Measurements from ENCODE around the gene MPND.

MPND gene

DNA sequence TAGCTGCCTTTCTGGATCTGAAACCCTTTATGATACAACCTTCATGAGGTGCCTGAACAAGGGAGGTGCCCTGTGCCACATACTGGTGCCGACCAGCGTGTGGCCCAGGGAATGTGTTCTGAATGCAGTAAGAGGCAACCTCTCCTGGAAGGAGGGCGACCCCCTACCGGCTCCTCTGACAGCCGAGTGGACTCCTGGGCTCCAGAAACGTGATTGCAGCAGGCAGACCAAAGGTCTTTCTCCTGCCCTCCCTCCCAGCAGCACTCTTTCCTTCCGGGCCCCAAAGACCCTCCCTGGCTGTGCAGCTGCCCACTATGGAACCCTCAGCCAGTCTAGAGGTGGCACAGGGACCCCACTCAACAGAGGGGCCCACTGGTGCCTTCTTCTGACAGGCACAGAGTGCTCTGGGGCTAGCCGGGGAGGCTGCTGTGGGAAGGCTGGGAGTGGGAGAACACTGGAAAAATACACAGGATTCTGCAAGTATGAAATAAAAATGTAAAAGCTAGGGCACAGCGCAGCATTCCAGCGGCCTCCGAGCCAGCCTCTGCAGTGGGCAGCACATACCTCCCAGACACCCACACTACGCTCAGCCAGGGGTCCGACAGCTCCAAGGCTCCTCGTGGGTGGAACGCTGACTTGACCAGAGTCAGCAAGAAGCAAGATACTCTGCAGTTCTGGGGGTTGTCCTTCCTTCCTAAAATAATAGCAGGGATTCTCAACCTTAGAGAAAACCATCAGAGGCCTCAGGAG lies 42.1 kb downstream of the MPND start:
- no peak for DNase-seq

DNA sequence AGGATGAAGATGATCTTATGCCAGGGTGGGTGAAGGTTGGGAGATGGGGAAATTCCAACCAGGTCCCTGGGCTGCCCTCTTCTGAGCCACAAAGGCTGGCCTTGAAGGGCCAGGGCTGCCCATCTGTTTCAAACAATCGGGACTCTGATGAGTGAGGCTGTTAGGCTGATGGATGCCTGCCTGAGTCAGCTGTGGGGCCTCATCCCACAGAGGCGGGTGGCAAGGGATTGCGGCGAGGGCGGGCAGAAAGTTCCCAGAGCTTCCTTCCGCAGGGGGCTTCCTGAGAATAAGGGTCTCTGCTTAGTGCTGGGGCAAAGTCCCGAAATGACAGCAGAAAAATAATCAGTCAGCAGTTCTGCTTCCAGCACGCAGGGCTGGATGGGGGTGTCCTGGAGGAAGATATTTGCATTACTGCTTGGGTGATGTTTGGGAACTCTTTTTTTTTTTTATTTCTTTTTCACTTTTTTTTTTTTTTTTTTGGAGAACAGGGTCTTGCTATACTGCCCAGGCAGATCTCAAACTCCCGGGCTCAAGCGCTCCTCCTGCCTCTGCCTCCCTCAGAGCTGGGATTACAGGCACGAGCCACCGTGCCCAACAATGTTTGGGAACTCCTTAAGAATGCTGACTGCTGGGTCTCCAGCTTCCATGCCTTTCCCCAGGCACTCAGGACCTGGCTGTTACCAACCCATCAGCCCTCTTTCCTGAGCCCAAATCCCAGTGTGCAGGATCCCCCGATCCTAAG lies 42.9 kb downstream of the MPND start:
- DNase-seq = no peak

DNA sequence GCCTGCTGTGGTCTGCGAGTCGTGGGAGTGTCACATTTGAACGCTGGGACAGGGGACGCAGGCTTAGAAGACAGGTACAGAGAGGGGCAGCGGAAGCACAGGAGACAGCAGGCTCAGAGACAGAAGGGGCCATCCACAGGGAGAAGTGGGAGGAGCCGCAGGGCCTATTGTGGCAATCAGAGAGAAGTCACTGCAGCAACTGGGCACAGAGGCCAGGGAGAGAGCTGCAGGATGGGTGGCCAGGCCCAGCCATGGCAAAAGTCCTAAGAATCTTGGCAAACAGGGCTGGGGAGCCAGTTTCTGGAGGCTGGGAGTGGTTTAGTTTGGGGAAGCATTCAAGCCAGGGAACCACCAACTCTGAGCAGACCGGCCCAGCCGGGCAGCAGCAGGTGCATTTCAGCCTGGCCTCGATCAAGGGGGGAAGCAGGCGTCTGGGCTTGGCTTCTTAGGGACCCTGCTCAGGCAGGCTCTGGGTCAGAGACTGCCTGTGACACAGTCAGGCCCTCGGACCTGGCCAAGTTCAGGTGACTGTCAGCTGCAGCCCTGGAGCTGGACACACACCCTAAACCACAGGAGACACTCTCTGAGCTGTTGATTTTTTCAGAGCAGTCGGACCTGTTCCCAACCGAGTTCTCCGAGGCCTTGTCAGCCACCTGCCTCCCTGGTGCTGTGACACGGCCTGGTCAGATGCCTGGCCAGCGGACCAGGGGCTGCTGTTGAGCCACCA lies 45.1 kb downstream of the MPND start:
- DNase-seq = no peak

DNA sequence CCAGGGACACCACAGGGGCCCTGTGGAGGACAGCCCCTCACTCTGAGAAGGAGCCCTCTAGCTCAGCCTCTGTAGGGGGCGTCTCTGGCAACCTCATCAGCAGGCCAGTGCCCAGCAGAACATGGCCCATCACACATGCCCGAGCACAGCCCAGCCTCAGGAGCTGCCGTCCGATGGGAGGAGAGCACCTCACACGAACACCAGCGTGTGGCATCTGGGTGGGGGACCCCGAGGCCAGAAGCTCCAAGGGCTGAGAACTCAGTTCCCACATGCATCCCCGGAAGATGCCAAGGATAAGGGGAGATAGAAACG lies 45.7 kb downstream of the MPND start:
- no peak for DNase-seq

DNA sequence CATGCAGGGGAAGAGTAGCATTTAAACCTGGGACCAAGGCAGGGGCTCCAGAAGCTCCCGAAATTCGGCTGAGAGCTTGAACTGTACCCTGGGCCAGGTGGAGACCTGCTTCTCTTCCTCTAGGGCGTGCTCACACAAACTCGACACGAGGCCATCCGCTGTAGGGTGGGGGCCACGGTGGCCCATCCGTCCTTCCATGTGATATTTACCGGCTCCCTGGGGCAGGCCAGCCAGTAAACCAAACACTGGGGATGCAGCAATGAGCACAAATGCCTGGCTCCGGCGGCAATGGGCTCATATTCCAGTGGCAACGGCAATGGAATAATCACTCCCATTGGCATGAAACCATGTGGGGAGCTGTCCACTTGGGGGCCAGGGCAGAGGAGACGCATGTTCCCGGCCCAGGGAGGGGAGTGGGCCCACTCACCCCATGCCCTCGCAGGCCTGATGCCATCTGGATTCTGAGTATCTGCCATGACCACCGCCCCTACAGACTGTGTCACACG lies 46.2 kb downstream of the MPND start:
- no peak for DNase-seq

DNA sequence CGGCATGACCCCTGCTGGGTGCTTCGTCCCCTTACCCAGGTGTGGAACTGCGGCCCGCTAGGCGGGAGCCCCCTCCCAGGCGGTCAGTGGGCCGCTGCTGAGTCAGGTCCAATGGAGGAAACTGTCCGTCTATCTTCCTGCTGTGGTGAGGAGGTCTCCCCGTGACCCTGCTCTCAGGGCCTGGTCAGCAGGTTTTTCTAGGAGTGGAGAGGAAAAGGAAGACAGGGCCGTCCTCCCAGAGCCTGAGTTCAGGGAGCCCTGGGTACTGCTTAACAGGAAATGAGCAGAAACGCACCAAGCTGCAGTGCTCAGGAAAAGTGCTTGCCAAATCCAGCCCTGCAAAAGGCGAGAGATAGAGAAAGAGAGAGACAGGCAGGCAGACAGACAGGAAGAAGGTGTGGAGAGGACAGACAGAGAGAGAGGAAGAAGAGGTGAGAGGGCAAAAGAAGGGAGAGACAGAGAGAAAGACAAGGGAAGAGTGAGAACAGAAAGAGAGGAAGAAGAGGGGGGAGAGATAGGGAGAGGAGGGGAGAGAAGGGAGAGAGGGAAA lies 46.7 kb downstream of the MPND start:
- no peak for DNase-seq

DNA sequence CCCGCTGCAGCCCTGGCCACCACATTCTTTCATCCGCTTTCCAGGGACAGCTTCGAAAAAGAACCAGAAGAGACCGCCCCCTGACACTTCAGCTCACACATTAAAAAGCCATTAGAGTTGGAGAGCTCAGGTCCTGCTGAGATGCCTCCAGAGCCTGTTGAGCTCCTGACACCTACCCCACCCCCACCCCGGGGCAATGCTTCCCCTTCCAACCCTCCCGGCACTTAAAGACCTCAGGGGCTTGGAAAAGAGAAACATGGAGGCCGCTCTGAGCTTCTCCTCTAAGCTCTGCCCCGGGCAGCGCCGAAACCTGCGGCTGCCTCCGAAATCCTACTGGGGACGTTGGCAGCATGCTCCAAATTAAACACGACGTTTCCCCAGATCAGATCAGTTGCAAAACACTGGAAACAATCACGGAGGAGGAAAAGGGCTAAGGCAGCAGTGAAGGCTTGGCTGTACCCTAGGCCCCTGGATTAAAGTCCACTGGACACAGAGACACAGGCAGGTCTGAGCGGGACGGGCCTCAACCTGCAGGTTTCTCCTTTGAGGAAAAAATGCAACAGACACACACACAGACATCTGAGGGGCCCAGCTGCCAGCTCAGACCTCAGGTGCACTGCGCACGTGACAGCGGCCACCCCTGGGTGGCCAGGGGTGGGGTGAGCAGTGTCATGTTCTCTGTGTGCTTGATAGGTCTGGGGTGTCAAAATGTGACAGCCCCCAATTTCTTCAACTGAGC lies 47.4 kb downstream of the MPND start:
- no peak for DNase-seq

DNA sequence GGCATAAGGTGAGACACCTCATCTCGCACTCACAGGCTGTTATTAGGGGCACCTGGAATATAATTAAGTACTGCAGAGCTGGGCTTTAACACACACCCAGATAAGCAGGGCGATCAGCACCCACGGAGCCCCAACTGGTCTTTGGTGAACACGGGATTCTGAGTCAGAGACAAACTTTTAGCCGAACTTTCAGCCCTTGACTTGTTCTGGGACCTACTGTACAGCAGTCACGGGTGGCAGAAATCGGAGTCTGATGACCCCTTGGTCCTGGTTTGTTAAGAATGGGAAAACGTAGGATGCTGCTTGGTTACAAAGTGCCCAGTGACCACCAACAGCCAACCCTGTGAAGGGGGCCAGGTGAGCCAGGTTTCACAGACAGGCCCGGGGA lies 47.9 kb downstream of the MPND start:
- DNase-seq = no peak

DNA sequence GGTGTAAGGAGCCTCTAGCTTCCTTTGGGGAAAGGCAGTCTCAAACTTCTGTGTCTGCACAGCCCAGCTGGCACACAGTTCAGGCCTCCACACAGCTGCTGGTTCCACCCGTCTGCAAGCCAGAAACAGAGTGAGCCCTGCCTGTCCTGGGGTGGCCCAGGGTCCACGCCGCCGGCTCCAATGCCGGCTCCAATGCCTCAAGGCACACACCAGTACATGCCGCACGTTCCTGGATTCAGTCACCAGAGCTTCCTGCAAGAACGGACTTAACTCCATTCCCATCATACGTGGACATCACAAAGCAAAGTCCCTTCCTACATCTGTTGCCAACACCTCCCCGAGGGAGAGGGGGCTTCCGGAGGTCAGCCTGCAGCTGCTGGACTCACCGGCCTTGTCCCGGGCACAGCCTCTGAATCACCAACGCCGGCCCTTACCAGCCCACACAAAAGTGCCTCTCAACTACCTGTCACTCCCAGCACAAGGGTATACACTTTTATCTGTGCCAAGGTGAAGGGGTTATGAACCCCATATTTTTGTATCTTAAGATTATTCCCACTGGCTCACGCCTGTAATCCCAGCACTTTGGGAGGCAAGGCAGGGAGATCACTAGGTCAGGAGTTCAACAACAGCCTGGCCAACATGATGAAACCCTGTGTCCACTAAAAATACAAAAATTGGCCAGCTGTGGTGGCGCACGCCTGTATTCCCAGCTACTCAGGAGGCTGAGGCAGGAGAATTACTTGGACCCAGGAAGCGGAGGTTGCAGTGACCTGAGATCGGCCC lies 48.5 kb downstream of the MPND start:
- DNase-seq = no peak

DNA sequence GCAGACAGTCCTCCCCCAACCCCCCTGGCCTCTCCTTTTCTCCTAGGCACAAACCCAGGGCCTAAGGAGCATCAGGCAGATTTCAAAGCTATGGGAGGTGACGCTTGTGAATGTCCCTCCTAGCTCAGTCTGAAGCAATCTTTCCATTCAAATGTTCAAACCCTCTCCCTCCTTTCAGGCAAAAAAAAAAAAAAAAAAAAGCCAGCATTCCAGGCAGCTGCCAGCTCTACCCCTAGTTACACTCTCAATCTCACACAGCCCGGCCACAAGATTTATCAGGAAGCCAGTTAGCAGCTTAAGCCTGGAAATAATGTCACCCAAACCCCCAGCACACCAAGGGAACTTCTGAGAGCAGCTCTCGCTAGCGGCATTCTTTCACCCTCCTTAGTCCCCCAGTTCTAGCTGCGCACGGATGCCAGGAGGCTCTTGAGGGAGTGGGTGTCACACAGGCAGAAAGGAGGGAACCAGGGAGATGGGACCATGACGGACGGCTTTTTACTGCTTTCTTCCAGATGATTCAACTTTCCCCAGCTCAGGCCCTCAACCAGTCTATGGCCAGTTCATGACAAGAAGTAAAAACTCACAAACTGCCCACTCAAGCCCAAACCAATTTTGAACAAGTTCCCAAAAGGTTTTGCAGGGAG lies 50.7 kb downstream of the MPND start:
- no peak for DNase-seq

DNA sequence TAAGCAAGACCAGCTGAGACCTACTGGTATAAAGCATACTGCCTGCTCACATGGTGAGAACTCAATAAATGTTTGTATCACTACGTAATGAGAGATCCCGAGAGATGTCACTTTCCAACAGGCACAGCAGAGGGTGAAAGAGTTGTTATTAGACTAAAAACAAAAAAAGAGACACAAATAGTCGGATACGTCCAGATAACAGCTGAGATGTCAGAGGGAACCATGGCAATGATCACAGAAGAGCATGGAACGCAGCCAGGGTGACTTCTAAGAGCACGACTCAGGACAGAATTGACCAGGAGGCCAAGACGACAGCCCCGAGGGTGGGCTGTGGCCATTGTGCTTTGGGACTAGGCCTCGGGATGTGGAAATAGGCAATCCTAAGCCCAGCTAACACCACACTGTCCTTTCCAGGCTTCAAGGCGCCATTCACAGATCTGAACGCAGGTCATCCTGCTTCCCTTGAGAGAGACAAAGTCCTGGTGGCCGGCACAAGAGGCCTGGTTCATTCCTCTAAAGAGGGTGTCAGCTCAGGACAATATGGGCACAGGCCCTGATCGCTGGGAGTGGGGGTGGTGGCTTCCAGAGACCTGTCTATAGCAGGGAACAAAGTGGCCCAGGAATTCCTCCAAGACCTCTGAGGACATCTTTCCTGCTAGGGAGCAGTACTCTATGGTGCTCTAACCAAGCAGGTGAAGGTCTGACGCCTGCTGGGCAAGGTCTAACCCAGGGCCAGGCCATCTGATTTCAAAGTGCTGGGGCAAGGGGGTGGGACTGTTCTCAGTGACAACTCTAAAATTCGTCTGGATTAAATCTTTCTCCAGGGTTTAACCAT lies 53.8 kb downstream of the MPND start:
- DNase-seq = no peak

DNA sequence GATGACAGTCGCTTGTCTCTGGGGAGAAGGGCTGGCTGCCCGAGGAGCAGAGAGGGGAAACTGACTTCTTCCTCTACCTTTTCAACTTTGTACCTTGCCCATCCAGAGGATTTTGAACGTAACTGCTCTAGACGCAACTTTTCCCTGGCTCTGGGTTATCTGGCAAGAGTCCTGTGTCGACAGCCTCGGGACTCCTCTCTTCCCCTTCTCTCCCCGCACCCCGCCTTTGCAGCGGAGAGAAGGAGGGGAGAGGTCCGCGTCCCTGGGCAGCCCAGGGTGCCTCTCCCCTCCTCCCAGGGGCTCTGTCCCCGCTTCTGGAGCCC lies 56.4 kb downstream of the MPND start:
- no peak for DNase-seq

DNA sequence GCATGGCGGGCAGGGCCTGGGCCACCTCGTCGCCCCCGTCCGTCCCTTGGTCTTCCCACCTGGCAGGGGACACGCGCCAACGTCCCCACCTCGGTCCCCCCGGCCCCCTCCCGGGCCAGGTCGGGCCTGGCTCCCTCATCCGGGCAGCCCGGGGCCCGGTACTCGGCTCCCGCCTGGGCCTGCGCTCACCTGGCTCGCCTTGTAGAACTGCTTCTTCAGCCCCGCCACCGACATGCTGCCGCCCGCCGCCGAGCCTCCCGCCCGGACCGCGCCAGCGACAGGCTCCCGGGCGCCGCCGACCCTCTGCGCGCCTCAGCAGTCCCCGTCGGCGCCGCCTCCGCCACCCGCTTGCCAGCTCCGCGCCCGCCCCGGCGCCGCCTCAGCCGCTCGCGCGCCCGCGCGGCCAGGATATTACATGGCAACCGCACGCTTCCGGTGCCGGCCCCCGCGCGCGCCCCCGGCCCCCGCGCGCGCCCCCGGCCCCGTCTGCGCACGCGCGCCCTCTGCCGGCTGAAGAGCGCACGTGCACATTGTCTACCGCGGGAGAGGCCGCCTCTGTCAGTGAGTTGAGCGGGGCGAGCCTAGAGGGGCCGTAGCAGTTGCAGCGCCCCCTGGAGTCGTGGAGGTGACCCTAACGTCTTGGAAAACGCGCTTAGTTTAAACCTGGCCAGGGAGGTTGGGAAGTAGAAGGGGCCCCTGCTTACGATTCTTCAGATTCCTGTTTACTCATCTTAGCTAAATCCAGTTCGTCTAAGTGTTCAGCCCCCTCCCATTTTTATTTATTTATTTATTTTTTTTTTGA lies 57.0 kb downstream of the MPND start, which contains the start of gene SH3GL1:
TSS of gene SH3GL1 (minus strand) at position 413 of the 802 bp plus-strand sequence. CDS start at position 234, 179 bp downstream.
- peak; percentile 71 for DNase-seq

DNA sequence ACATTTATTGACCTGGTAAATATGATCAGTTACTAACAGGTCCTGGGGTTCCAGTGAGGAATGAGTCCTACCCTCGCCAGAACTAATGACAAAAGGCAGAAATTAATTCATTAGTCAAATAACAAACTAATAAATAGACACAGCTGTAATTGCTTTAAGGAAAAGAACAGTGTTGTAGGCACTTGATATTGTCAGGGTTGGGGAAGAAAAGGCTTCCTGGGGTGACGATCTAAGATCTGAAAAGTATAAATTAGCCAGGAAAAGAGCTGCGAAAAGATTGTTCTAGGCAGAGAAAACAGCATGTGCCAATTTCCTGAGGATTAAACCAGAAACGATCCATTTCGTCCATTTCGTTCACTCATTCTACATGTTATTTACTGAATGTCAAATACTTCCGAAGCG lies 58.4 kb downstream of the MPND start:
- no peak for DNase-seq

DNA sequence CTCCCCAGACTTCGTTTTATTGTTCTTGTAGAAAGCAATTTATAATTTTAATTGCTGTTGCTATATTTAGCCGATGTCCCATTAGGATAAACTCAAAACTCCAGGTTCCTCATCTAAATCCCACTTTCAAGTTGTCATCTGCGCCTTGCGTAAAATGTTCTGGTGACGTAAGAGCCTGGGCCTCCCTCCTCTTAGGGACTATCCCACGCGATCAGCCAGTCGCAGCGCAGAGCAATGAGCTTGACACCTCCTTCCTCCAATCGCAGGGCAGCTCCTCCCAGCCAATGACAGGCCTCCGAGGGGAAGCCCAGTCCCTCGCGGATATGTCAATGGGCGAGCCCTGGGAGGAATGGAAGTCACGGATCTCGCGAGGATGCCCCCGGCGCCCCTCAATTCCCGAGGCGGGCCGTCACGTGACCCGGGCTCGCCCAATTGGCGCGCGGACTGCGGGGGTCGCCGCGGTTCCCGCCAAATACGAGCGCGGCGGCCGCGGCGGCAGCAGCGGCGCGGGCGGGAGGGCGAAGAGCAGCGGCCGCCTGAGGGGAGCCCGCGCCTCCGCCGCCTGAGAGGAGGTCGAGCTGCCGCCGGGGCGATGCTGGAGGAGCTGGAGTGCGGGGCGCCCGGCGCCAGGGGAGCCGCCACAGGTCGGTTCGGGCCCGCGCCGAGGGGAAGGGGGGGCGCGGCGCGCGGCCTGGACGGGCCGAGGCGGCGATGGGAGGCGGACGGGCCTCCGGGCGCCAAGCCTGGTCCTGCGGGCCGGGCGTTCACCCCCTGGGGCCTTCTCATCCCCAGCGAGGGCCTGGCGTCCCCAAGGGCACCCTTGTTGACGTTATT lies 59.0 kb downstream of the MPND start, which contains the start of gene CHAF1A:
TSS of gene CHAF1A (plus strand) at position 470 of the 834 bp plus-strand sequence. CDS start at position 593, 123 bp downstream.
- DNase-seq = peak; percentile 98

DNA sequence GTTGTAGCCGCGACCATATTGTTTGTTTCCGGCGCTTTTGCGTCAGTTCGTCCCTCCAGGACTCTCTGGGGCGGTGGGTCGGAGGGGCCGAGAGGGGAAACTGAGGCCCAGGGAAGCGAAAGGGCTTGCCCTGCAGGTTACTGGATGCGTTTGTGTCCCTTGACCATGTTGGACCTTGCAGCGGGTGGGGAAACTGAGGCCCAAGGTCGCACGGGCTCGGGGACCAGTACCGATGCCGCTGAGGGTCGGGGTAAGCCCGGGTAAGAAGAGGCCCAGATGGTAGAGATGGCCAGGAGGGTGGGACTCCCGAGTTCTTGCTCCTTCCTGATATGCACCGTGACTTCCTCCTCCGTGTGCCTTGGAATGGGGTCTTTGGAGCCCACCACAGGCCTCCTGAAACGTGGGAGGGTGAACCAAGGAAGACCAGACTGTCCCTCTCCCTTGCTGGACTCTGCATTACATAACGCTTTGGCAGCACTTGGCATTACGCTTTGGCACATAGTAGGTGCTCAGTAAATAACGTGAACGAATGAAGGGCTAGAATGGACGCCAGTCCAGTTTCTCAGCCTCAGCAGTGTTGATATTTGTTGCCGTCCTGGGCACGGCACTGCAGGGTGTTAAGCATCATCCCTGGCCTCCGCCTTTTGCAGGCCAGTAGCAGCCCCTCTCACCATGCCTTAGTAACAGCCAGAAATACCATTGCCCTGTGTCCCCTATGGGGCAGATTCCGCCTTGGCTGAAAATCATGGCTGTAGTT lies 59.8 kb downstream of the MPND start:
- no peak for DNase-seq

DNA sequence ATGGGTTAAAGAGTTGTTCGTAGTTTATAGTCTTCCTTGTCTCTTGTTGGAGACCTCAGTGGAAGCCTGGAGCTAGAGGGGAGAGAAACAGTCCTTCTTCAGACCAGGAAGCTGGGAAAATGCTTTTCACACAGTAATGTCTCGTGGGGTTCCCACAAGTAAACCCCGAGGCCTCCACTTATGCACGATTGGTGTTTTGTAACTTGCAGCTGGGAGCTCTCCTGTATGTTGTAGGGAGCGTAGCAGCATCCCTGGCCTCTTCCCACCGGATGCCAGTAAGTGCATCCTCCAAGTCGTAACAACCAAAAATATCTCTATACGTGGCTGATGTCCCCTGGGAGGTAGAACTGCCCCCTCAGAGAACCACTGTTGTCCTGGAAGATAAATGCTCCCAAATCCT lies 62.6 kb downstream of the MPND start:
- DNase-seq = no peak

DNA sequence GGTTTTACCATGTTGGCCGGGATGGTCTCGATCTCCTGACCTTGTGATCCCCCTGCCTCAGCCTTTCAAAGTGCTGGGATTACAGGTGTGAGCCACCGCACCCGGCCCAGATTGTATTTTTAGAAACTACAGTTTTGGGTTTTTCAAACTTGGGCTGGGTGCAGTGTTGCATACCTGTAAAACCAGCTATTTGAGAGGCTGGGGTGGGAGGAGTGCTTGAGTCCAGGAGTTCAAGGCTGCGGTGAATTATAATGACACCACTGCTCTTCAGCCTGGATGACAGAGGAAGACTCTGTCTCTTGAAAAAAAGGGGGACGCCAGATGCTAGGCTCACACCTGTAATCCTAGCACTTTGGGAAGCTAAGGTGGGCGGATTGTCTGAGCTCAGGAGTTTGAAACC lies 63.3 kb downstream of the MPND start:
- DNase-seq = no peak
